CD4-positive, alpha-beta T cell (primary cell): Measurements from ENCODE around the gene TLE7. TPM values are rescaled to one million over a fixed set of nuclear protein-coding genes. Genes with fewer than 3 reads are reported as not detected.

Experiments
- ATAC-seq: fragments of 200-7000 bp; cut with Tn5 transposase; one replicate; pipeline ENCODE4 v1.10.0; 2022; ENCODE audit warnings: mild to moderate bottlenecking; ENCODE audit not compliant: poor library complexity
- CTCF ChIA-PET: fragments of 350-600 bp; sonication (Branson Sonifier 250); formaldehyde crosslinking; loops from one replicate; lab custom pipeline; 2021; ENCODE audit warnings: antibody characterized with exemption, inconsistent platforms; lab: Charles Lee
- POLR2A ChIA-PET: fragments of 350-600 bp; sonication (Branson Sonifier 250); formaldehyde crosslinking; loops from one replicate; lab custom pipeline; 2021; ENCODE audit warnings: antibody characterized with exemption, inconsistent platforms; lab: Charles Lee
- DNase-seq, 14 experiments: peaks; one replicate each; pipeline ENCODE4 v3.0.0-alpha.2; 2013 to 2020; ENCODE audit warnings: mixed read lengths in 2 of 14
- H3K27ac ChIP-seq, 2 donors: one replicate each; pipeline versions ENCODE4 v1.5.1 to v1.7.0; 2013; ENCODE audit warnings: low read length in 2 of 2, low read depth in 1 of 2, mild to moderate bottlenecking in 1 of 2
- H3K27me3 ChIP-seq, 2 experiments: 1 replicate in 1 of 2; 2 replicates in 1 of 2; pipeline versions ENCODE4 v1.6.1 to v1.7.0; 2013; ENCODE audit warnings: low read length in 2 of 2, control low read depth in 1 of 2, mild to moderate bottlenecking in 1 of 2, moderate library complexity in 1 of 2; ENCODE audit not compliant: insufficient read depth in 2 of 2, control insufficient read depth in 1 of 2
- H3K36me3 ChIP-seq: one replicate; pipeline ENCODE4 v1.6.1; 2013; ENCODE audit warnings: low read length, control low read depth; ENCODE audit not compliant: insufficient read depth
- H3K4me1 ChIP-seq: one replicate; pipeline ENCODE4 v1.6.1; 2013; ENCODE audit warnings: low read length, control low read depth; ENCODE audit not compliant: insufficient read depth
- H3K4me3 ChIP-seq: one replicate; pipeline ENCODE4 v1.5.1; 2013; ENCODE audit warnings: mild to moderate bottlenecking, low read length, moderate library complexity
- H3K9me3 ChIP-seq, 2 experiments: 1 replicate in 1 of 2; 2 replicates in 1 of 2; pipeline versions ENCODE4 v1.6.1 to v1.7.0; 2013; ENCODE audit warnings: low read length in 2 of 2, mild to moderate bottlenecking in 2 of 2, control low read depth in 1 of 2, moderate library complexity in 1 of 2; ENCODE audit not compliant: control insufficient read depth in 1 of 2, insufficient read depth in 1 of 2
- H3K27ac Mint-ChIP-seq: one replicate; pipeline ENCODE4 v1.8.0; 2020; ENCODE audit warnings: mixed read lengths
- H3K27me3 Mint-ChIP-seq: one replicate; pipeline ENCODE4 v1.8.0; 2021; ENCODE audit warnings: mixed read lengths
- H3K36me3 Mint-ChIP-seq: one replicate; pipeline ENCODE4 v1.8.0; 2021; ENCODE audit warnings: low read depth, mixed read lengths
- H3K4me1 Mint-ChIP-seq: one replicate; pipeline ENCODE4 v1.8.0; 2021; ENCODE audit warnings: low read depth, mixed read lengths
- H3K4me3 Mint-ChIP-seq: one replicate; pipeline ENCODE4 v1.8.0; 2020; ENCODE audit warnings: mild to moderate bottlenecking, mixed read lengths
- H3K9me3 Mint-ChIP-seq: one replicate; pipeline ENCODE4 v1.8.0; 2020; ENCODE audit warnings: mixed read lengths
- CTCF ChIP-seq: fragments of 200-600 bp; IDR thresholded peaks from one replicate; pipeline ENCODE4 v1.8.0; 2022; ENCODE audit warnings: antibody characterized with exemption, mild to moderate bottlenecking
- intact Hi-C, 2 experiments: fragments of 100-400 bp; cut with DNase I in 1 of 2; cut with micrococcal nuclease in 1 of 2; formaldehyde crosslinking; loops; one replicate each; pipeline versions ENCODE4 v1.15.1 to v1.9.0; 2023 to 2025; cut with DNase I, micrococcal nuclease
- total RNA-seq, 174 experiments: library from RNA in 2 of 174; stranded (reverse) in 2 of 174; gene quantifications; one replicate each; pipeline ENCODE4 v1.2.3 and lab custom pipeline; 2021 to 2026

The TLE7 gene
- total RNA-seq, 2 experiments from 2014 or later, result not detected

- intact Hi-C loops, result no loop called here
- POLR2A ChIA-PET, result no interaction called here
- Mint-ChIP-seq H3K9me3 (no peaks in the 10 kb centered on the region), H3K4me3 (no peak overlapping the region), H3K36me3 (no peaks in the 10 kb centered on the region), H3K4me1 (peaks cover 5% of the 10 kb centered on the region), H3K27me3 (peaks cover 58% of the 10 kb centered on the region), H3K27ac (no peak overlapping the region)
- Histone ChIP-seq H3K4me3 (no peak overlapping the region), H3K4me1 (peaks cover 13% of the 10 kb centered on the region), H3K9me3 (peaks cover 0 to 2% of the 10 kb centered on the region in 2 experiments), H3K27ac (no peak overlapping the region), H3K27me3 (peaks cover 9 to 33% of the 10 kb centered on the region in 2 experiments), H3K36me3 (no peaks in the 10 kb centered on the region)
- CTCF ChIA-PET, result interaction anchor here (1.0 kb wide), 1 partner anchor 90 kb away, joined by 3 read pairs; no protein-coding TSS in a partner anchor
- ATAC-seq, result no peak
- no peak for TF ChIP-seq CTCF
- no peak for DNase-seq
These were observed 31.7 kb downstream of the TLE7 start for GRCh38 chr16:71410146-71410545.

GRCh38 chr16:71409011-71409775 lies 32.7 kb downstream of the TLE7 start:
- DNase-seq (no peak), ATAC-seq (no peak)
- Mint-ChIP-seq H3K36me3 (no peaks in the 10 kb centered on the region), H3K9me3 (no peaks in the 10 kb centered on the region), H3K4me1 (peaks cover 5% of the 10 kb centered on the region), H3K4me3 (no peak overlapping the region), H3K27ac (no peak overlapping the region), H3K27me3 (peaks cover 64% of the 10 kb centered on the region)
- H3K27ac ChIP-seq, result no peak overlapping the region
- H3K9me3 ChIP-seq, result peaks cover 0 to 8% of the 10 kb centered on the region in 2 experiments
- intact Hi-C loops, result no loop called here
- no peak for TF ChIP-seq CTCF
- POLR2A ChIA-PET, result no interaction called here
- H3K4me1 ChIP-seq, result peaks cover 13% of the 10 kb centered on the region
- CTCF ChIA-PET, result no interaction called here
- peaks cover 9 to 33% of the 10 kb centered on the region in 2 experiments for H3K27me3 ChIP-seq
- H3K4me3 ChIP-seq, result no peak overlapping the region
- no peaks in the 10 kb centered on the region for H3K36me3 ChIP-seq

- H3K4me1 Mint-ChIP-seq, result peaks cover 5% of the 10 kb centered on the region
- no peak for TF ChIP-seq CTCF
- no peak overlapping the region for H3K27ac ChIP-seq
- H3K27ac Mint-ChIP-seq, result no peak overlapping the region
- H3K9me3 ChIP-seq, result peaks cover 0 to 12% of the 10 kb centered on the region in 2 experiments
- POLR2A ChIA-PET, result no interaction called here
- DNase-seq, result no peak
- CTCF ChIA-PET, result no interaction called here
- peaks cover 62% of the 10 kb centered on the region for H3K27me3 Mint-ChIP-seq
- peaks cover 9 to 30% of the 10 kb centered on the region in 2 experiments for H3K27me3 ChIP-seq
- H3K4me1 ChIP-seq, result peaks cover 13% of the 10 kb centered on the region
- no peaks in the 10 kb centered on the region for H3K9me3 Mint-ChIP-seq
- H3K36me3 Mint-ChIP-seq, result no peaks in the 10 kb centered on the region
- no peak overlapping the region for H3K4me3 ChIP-seq
- no peaks in the 10 kb centered on the region for H3K36me3 ChIP-seq
- no peak for ATAC-seq
- no peak overlapping the region for H3K4me3 Mint-ChIP-seq
- intact Hi-C loops, result no loop called here
These were observed 33.3 kb downstream of the TLE7 start for GRCh38 chr16:71408536-71408935.
